Measurements from ENCODE around the gene LRRC70.

GRCh38 chr5:62568143-62568542, 10.5 kb upstream of the LRRC70 start:
- TF ChIP-seq CTCF (IDR thresholded peaks at IDR 0.05 in 8 of 11, conservative IDR thresholded peaks at IDR 0.05 in 3 of 11) (no peak), POLR2AphosphoS5 (IDR thresholded peaks at IDR 0.05) (no peak), POLR2A (IDR thresholded peaks at IDR 0.05) (no peak)
